Astrocyte (in vitro differentiated cells and primary cell): Measurements from ENCODE around the gene SPNS2. TPM values are rescaled to one million over a fixed set of nuclear protein-coding genes. Genes with fewer than 3 reads are reported as not detected.
A peak's percentile ranks its signal among the peaks of the same experiment; 100 is the strongest.

Source experiments
- DNase-seq: peaks from one replicate; pipeline ENCODE4 v3.0.0-alpha.2; 2010; ENCODE audit warnings: low read depth
- FAIRE-seq: peaks from 2 replicates; lab custom pipeline; 2011; peaks lifted over from hg19 to GRCh38; lab: Jason Lieb, UNC
- H2AFZ ChIP-seq: 2 replicates; pipeline ENCODE4 v1.6.0; 2012; ENCODE audit warnings: low read depth, low read length, inconsistent platforms
- H3K27ac ChIP-seq: 2 replicates; pipeline ENCODE4 v1.5.1; 2011; ENCODE audit warnings: low read depth, low read length, inconsistent platforms
- H3K27me3 ChIP-seq: 2 replicates; pipeline ENCODE4 v1.6.0; 2011; ENCODE audit warnings: low read length, inconsistent platforms; ENCODE audit not compliant: insufficient read depth
- H3K36me3 ChIP-seq: 2 replicates; pipeline ENCODE4 v1.5.1; 2011; ENCODE audit warnings: low read length, inconsistent platforms; ENCODE audit not compliant: insufficient read depth
- H3K4me1 ChIP-seq: 2 replicates; pipeline ENCODE4 v1.5.1; 2011; ENCODE audit warnings: low read length, inconsistent platforms; ENCODE audit not compliant: insufficient read depth
- H3K4me2 ChIP-seq: 2 replicates; pipeline ENCODE4 v1.6.0; 2012; ENCODE audit warnings: low read length, inconsistent platforms
- H3K4me3 ChIP-seq: 2 replicates; pipeline ENCODE4 v1.5.1; 2011; ENCODE audit warnings: low read depth, mild to moderate bottlenecking, low read length, inconsistent platforms; ENCODE audit not compliant: insufficient read depth
- H3K79me2 ChIP-seq: 2 replicates; pipeline ENCODE4 v1.6.0; 2012; ENCODE audit warnings: mild to moderate bottlenecking, low read length, inconsistent platforms; ENCODE audit not compliant: insufficient read depth
- H3K9ac ChIP-seq: 2 replicates; pipeline ENCODE4 v1.6.0; 2012; ENCODE audit warnings: mild to moderate bottlenecking, low read length, inconsistent platforms
- H3K9me3 ChIP-seq: 2 replicates; pipeline ENCODE4 v1.5.1; 2012; ENCODE audit warnings: low read depth, mild to moderate bottlenecking, low read length, inconsistent platforms; ENCODE audit not compliant: insufficient read depth
- H4K20me1 ChIP-seq: 2 replicates; pipeline ENCODE4 v1.6.0; 2012; ENCODE audit warnings: low read length, inconsistent platforms; ENCODE audit not compliant: insufficient read depth
- H3K27ac Mint-ChIP-seq: one replicate; pipeline ENCODE4 v1.8.0; 2021; ENCODE audit warnings: mild to moderate bottlenecking, mixed read lengths; ENCODE audit not compliant: unreplicated experiment
- H3K27me3 Mint-ChIP-seq: one replicate; pipeline ENCODE4 v1.8.0; 2021; ENCODE audit warnings: low read depth, mixed read lengths; ENCODE audit not compliant: unreplicated experiment
- H3K36me3 Mint-ChIP-seq: one replicate; pipeline ENCODE4 v1.8.0; 2021; ENCODE audit warnings: low read depth, mixed read lengths; ENCODE audit not compliant: unreplicated experiment
- H3K4me1 Mint-ChIP-seq: one replicate; pipeline ENCODE4 v1.8.0; 2021; ENCODE audit warnings: low read depth, mixed read lengths; ENCODE audit not compliant: unreplicated experiment
- H3K4me3 Mint-ChIP-seq: one replicate; pipeline ENCODE4 v1.8.0; 2021; ENCODE audit warnings: mild to moderate bottlenecking, moderate library complexity, mixed read lengths; ENCODE audit not compliant: unreplicated experiment
- H3K9me3 Mint-ChIP-seq: one replicate; pipeline ENCODE4 v1.8.0; 2021; ENCODE audit warnings: mild to moderate bottlenecking, mixed read lengths; ENCODE audit not compliant: unreplicated experiment
- EZH2 ChIP-seq: IDR thresholded peaks from 2 replicates; pipeline ENCODE4 v1.6.1; 2012; ENCODE audit warnings: mild to moderate bottlenecking, low read length, inconsistent platforms; ENCODE audit not compliant: insufficient read depth
- total RNA-seq: library from RNA; stranded (reverse); gene quantifications from 2 replicates; pipeline ENCODE4 v1.2.1, GENCODE V29; 2021
- TF ChIP-seq, protein P1 (sequence below): IDR thresholded peaks from 2 replicates; pipeline ENCODE4 v1.5.1; 2011; ENCODE audit warnings: low read depth, mild to moderate bottlenecking, inconsistent platforms, low read length, moderate library complexity; ENCODE audit not compliant: insufficient read depth

Gene SPNS2
- total RNA-seq, 1 donor from 2014 or later = 4.3 TPM

DNA sequence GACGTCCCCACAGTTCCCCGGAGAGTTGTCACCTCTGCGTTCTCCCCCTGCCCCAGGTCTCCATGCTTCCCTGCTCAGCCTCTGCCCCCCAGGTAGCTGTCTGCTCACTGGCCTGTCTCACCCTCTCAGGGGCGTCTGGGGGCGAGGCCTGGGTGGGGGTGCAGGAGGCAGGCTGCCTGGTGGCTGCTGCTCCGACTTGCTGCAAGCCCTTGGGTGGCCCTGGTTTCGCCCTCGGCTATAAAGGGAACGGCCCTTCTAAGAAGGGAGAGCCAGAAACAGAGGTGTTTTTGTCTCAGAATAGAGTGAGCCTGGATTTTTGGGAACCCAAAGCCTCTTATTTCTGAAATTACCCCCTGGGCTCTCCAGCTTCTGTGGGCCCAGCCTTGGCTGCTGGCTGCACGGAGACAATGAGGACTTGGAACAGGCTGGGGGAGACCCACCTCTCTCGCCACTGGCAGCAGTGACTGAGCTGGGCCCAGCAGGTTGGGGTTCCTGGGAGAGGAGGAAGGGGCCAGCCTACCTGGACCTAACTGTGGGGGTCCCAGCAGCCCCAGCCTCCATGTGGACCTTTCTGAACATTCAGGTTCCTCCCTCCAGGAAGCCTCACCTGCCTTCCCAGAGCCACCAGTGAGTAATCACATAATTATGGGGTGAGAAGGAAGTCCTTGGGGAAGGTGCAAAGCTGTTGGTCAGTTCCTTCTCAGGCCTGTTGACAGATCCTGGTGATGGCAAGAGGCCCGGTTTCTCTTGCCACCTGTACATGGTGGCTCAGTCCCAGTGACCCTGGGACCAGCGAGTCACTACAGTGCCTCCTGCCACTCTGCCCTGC lies 15.5 kb upstream of the SPNS2 start:
- FAIRE-seq (no peak), DNase-seq (no peak)
- Histone ChIP-seq H2AFZ (no peak overlapping the region), H3K79me2 (no peaks in the 10 kb centered on the region), H3K9me3 (no peaks in the 10 kb centered on the region), H3K4me3 (no peak overlapping the region), H3K27ac (no peak overlapping the region), H3K4me2 (no peak overlapping the region), H3K36me3 (no peaks in the 10 kb centered on the region), H3K9ac (no peak overlapping the region), H3K27me3 (no peaks in the 10 kb centered on the region), H3K4me1 (peaks cover 10% of the 10 kb centered on the region), H4K20me1 (no peaks in the 10 kb centered on the region)
- Mint-ChIP-seq H3K27me3 (peaks cover 11% of the 10 kb centered on the region), H3K27ac (peak overlapping the region; percentile 47), H3K9me3 (no peaks in the 10 kb centered on the region), H3K4me1 (peaks cover 12% of the 10 kb centered on the region), H3K36me3 (no peaks in the 10 kb centered on the region), H3K4me3 (no peak overlapping the region)
- TF ChIP-seq EZH2 = no peak
- TF ChIP-seq, protein P1, sequence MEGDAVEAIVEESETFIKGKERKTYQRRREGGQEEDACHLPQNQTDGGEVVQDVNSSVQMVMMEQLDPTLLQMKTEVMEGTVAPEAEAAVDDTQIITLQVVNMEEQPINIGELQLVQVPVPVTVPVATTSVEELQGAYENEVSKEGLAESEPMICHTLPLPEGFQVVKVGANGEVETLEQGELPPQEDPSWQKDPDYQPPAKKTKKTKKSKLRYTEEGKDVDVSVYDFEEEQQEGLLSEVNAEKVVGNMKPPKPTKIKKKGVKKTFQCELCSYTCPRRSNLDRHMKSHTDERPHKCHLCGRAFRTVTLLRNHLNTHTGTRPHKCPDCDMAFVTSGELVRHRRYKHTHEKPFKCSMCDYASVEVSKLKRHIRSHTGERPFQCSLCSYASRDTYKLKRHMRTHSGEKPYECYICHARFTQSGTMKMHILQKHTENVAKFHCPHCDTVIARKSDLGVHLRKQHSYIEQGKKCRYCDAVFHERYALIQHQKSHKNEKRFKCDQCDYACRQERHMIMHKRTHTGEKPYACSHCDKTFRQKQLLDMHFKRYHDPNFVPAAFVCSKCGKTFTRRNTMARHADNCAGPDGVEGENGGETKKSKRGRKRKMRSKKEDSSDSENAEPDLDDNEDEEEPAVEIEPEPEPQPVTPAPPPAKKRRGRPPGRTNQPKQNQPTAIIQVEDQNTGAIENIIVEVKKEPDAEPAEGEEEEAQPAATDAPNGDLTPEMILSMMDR = no peak

DNA sequence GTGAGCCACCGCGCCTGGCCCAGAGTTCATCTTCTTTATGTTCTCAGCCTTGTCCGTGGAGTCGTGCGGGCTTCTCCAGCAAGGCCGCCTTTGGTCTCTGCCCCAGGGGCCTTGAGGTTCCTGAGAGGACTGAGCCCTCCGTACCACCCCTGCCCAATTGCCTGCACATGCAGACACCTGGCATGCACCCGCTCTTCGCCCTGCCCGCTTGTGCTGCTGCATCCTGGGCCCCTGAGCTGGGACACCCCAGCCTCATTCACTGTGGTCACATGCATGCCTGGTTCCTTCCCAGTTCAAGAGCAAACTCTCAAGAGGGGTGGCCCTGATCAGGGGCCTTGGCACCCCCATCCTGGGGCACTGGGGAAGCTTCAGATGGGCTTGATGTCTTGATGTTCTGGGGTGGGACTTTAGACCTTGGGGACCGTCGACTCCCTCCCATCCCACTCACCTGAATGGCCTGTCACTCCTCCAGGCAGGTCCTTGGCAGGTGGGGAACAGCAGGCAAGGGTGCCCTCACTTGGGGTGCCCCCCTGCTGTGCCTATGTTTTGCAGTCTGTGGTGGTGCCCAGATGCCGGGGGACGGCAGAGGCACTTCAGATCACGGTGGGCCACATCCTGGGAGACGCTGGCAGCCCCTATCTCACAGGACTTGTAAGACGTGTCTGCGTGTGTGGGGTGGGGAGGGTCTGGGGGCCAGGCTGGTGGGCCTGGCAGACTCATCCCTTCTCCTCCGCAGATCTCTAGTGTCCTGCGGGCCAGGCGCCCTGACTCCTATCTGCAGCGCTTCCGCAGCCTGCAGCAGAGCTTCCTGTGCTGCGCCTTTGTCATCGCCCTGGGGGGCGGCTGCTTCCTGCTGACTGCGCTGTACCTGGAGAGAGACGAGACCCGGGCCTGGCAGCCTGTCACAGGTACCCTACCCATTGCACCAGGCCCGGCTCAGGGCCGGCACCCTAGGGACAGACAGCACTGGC lies 12.7 kb upstream of the SPNS2 start:
- Histone ChIP-seq H3K4me3 (no peak overlapping the region), H3K27ac (no peak overlapping the region), H3K36me3 (no peaks in the 10 kb centered on the region), H3K4me2 (no peak overlapping the region), H3K4me1 (peaks cover 10% of the 10 kb centered on the region), H3K27me3 (no peaks in the 10 kb centered on the region), H3K79me2 (no peaks in the 10 kb centered on the region), H3K9ac (no peak overlapping the region), H3K9me3 (no peaks in the 10 kb centered on the region), H2AFZ (no peak overlapping the region), H4K20me1 (no peaks in the 10 kb centered on the region)
- no peak overlapping the region for H3K27ac Mint-ChIP-seq
- H3K4me1 Mint-ChIP-seq = peaks cover 10% of the 10 kb centered on the region
- H3K27me3 Mint-ChIP-seq = peaks cover 20% of the 10 kb centered on the region
- TF ChIP-seq, protein P1 = no peak
- no peak for TF ChIP-seq EZH2
- no peak for FAIRE-seq
- no peak for DNase-seq
- H3K4me3 Mint-ChIP-seq = no peak overlapping the region
- no peaks in the 10 kb centered on the region for H3K9me3 Mint-ChIP-seq
- H3K36me3 Mint-ChIP-seq = no peaks in the 10 kb centered on the region
